22Rv1 (cell line): ENCODE data around the gene ASPHD1.

Experiments
- CTCF ChIP-seq: fragments of 450-650 bp; IDR thresholded peaks from 2 replicates; pipeline ENCODE4 v1.5.1; 2017; ENCODE audit warnings: mild to moderate bottlenecking
- ZFX ChIP-seq: fragments of 450-650 bp; IDR thresholded peaks from 2 replicates; pipeline ENCODE4 v1.6.1; 2017; ENCODE audit warnings: antibody characterized with exemption, borderline replicate concordance

DNA sequence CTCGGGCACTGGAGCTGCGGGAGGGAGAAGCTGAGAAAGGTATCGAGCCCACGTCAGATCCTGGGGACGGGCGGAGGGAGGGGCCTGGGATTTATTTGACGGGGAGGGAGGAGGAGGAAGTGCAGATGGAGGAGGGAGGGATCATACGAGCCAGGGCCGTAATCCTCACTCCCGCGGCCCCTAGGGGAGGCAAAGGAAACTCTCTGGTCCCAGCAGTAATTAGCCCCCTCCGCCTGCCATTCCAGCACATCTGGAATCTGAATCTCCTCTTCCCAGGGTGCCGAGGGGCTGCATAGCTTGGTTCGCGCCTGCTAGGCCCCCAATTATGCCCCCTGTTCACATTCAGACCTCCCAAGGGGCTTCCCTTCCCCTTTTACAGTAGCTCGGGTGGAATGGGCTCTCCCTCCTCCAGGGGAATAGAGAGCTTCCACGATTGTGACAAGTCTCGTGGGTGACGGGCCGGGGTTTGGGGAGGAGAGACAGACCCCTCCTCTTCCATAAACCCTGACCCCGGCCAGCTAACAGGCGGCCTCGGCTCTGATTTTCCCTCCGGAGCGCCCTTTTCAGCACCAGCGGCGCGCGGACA, 679 bp upstream of the ASPHD1 start, which contains the start of gene SEZ6L2:
- TF ChIP-seq CTCF (peak; percentile 64), ZFX (no peak)
